HG03280 (cell line): ENCODE measurements around the gene PTH2.
A peak's percentile ranks its signal among the peaks of the same experiment; 100 is the strongest.
"Not testable (repeated sequence)": the region's sequence is repeated elsewhere in the genome, so short reads cannot be mapped to it uniquely, and the experiment has no call there.

Source experiments
- ATAC-seq: cut with Tn5 transposase; IDR thresholded peaks from one replicate; pipeline ENCODE4 v1.9.1; 2021; ENCODE audit warnings: mild to moderate bottlenecking, moderate library complexity; ENCODE audit not compliant: unreplicated experiment

PTH2 gene

DNA sequence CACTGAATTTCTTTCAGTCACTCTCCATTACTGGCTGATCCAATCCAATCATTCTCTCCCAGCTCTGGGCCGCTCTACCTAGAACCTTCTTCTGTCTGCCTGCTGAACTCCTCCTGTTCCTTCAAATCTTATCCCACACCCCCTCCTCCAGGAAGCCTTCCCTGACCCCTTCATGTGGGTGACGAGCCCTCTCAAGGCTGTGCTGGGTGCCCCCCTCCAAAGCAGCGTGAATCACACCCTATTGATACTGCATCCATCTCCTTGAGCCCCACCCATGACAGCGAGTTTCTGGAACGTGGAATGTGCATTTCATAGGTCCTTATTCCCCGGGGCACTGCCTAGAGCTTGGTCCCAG, 25.2 kb upstream of the PTH2 start:
- ATAC-seq, result no peak

DNA sequence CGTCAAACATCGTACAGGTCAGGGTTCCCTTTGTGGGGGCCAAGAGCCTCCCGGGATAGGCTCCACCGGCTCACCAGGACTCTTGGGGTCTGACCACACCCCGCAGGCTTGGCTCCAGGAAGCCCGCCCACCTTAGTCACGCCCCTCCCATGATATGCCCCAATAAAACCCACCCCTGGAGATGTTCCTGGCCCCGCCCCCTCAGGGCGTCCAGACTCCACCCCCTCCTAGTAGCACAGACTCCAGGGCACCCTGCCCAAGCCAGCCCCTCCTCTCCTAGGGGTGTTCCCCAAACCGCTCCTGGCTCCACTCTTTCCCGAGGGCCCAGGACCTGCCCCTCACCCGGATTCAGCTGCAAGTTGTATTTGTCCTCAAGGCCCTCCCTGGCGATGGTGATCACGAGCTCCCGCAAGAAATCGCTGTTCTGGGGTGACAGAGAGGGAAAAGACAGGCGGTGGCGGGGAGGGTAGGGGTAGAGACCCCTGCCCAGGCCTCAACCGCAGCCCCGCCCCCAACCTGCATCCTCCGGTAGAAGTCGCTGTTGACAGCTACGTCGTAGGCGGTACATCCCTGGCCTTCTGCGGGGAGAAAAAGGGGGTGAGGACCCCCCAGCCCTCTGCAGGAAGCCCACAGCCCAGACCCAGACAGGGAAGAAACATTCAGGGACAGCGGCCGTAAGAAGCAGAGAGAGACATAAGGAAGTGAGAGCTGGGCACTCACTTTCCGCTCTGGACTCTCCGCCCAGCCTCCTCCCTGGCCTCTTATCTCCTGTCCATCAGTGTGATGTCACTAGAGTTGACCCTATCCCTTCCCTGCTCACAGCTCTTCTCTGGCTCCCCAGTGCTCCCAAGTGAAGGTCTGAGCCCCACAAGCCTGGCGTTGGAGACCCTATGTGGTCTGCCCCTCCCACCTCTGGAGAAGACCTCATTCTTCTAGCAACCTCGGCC, 24.5 kb upstream of the PTH2 start:
- ATAC-seq, result no peak

DNA sequence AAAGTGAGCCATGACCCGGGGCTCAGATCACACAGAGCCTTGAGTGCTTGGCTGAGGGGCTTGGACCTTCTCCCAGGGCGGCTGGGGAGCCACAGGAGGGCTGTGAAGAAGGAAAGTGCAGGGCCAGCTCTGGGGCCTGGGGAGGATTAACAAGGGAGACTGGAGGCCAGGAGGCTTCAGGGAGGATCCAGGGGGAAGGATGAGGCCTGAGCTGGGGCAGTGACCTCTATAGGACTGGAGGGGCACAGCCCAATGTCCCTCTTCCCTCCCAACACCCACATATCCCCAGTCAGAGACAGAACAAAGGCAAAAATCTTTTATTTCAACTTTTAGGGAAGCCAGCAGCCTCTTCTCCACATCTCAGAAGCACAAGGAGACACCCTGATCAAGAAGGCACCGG, 22.8 kb upstream of the PTH2 start:
- ATAC-seq, result no peak

DNA sequence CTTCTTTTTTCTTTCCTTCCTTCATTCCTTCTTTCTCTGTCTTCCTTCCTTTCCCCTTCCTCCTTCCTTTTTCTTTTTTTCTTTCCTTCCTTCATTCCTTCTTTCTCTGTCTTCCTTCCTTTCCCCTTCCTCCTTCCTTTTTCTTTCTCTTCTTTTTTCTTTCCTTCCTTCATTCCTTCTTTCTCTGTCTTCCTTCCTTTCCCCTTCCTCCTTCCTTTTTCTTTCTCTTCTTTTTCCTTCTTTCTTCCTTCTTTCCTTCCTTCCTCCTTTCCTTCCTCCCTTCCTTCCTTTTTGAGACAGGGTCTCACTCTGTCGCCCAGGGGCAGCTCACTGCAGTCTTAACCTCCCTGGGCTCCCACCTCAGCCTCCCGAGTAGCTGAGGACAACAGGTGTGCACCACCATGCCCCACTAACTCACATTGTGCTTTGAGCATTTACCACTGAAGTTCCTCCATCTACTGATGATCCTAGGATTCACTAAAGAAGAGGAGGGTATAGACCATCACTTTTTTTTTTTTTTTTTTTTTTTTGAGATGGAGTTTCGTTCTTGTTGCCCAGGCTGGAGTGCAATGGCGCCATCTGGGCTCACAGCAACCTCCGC, 21.0 kb upstream of the PTH2 start:
- ATAC-seq, result not testable (repeated sequence)

DNA sequence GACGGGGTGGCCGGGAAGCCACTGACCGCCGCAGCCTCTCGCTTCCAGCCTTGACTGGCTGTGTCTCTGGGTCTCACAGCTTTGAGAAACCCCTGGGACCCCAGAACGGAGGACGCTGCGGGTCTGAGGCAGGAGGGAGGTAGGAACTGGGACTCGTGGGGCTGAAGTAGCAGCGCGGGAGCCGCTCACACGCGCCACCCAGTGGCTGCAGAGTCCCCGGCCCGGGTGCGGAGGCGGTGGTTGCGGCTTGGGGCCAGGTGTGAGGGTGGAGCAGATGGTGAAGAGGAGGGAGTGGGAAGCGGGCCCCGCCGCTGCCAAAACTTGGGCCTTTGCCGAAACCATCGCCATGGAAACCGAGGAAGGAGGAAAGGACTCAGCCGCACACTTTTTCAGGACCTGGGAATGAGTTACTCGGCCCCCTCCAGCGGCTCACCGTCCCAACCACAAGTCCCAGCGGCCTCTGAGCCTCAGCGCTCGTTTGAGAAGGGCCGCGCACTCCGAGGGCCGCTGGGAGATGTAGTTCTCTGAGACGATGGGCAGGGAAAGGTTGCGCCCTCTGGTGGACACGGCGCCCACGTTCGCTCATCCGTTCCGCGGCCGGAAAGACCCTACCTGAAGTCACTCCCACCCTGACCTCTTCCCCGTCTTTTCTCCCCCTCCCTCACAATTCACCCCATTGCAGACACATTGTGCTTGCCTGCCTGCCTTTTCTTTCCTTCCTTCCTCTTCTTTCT, 20.3 kb upstream of the PTH2 start:
- ATAC-seq, result peak; percentile 79

DNA sequence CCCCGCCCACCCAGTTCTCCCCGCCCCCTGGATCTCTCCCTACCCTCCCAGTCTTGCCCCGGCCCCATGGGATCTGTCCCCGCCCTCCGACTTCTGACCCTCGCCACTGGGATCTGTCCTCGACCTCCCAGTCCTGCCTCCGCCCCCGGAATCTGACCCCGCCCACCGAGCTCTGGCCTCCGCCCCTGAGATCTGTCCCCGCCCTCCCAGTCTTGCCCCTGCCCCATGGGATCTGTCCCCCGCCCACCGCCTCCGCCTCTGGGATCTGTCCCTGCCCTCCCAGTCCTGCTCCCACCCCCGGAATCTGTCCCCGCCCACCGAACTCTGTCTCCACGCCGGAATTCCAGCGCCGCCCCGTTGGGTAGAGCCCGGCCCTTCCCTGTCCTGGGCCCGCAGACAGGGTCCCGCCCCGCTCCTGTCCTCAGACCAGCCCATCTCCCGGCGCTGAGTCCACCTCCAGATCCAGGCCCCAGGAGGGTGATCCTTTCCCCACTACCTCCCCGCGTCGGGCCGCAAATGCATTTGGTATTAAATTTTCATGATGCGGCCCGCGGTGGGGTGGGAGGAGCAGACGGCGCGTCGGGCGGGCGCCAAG, 19.6 kb upstream of the PTH2 start:
- peak; percentile 22 for ATAC-seq

DNA sequence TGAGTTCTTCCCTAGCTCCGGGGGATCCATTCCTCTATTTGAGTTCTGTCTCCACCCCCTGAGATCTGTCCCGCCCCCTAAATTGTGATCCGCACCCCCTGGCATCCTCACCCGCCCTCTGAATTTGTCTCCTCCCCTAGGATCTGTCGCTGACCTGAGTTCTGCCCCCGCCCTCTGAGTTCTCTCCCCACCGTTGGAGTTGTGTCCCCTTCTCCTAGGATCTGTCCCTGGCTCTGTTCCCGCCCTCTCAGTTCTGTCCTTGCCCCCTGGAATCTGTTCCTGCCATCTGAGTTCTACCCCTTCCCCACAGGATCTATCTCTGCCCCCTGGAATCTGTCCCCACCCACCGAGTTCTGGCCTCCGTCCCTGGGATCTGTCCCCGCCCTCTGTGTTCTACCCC, 19.1 kb upstream of the PTH2 start:
- ATAC-seq, result no peak

DNA sequence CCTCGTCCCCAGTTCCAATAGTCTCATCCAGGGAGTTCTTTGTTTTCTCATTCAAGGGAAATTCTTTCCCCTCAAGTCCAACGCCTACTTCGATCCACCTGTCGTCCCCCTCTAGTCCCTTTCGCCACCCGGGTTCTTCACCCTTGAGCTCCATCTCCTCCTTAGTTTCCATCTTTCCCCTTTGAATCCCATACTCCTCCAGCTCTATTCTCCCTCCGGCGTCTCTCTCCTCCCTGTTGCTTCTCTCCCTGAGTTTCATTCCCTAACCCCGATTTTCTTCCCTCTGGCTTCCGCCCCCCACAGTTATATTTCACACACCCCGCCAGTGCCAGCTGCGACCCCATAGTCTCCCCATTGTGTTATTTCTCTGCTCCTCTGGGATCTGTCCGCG, 18.7 kb upstream of the PTH2 start:
- ATAC-seq, result no peak

DNA sequence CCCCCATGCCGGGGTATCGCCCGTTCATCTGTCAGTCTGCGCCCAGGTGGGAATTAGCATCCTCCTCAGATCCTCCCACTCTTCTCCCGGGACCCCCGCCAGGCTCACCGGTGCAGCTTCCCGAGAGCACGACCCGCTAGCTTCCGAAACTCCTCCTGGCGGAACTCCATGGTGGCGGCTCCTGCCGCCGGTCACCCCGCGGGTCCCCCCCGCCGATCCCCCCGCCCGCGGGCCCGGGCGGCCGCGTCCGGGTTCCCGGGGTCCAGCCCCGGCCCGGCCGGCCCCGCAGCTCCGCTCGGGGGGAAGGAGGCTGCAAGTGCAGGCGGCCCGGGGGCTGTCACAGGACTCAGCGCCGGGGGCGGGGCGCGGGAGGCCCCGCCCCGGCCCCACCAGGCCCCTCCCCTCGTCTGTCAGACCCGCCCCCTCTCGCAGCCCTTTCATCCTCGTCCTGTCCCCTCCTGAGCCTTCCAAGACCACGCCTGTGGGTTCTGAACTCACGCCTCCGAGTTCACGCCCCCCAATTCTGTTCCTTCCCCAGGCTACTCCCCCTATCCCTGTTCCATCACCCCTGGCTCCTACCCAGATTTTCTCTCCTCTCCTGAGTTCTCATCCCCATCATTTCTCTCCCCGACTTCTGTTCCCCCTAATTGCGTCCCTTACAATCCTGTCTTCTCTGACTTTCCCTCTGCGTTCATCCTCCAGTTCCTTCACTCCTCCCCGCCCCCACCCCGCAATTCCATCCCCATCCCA, 18.1 kb upstream of the PTH2 start, which contains the start of gene SLC17A7:
TSS of gene SLC17A7 (minus strand) at position 318 of the 750 bp plus-strand sequence. CDS start at position 170, 148 bp downstream.
- no peak for ATAC-seq

DNA sequence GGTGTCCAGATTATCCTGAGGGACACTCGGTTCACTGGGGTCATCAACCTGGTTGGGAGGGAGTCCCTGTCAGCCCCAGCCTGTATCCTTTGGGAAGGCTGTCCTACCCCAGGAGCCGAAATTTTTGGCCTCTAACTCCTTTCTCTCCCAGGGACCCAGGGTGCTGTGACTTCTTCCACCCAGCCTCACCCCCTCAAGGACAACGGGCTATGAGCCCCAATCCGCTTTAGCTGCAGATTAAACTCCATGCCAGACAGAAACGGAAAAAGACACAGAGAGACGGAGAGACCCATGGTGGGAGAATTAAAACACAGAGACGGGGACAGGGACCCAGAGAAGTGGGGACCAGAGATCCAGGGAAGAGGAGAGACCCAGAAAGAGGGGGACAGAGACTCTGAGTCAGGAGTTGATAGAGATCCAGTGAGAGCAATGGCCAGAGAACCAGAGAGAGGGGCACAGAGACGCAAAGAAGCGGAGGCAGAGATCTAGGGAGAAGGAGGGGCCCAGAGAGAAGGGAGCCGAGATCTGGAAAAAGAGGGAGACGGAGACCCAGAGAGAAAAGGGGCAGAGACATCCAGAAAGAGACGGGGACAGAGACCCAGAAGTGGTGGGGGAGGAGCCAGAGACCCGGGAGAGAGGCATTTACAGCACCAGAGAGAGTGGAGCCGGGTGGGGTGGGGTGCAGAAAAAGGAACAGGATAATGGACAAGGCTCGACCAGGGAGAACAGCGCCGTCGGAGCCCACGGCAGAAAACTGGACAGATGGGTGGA, 17.4 kb upstream of the PTH2 start:
- ATAC-seq, result no peak

DNA sequence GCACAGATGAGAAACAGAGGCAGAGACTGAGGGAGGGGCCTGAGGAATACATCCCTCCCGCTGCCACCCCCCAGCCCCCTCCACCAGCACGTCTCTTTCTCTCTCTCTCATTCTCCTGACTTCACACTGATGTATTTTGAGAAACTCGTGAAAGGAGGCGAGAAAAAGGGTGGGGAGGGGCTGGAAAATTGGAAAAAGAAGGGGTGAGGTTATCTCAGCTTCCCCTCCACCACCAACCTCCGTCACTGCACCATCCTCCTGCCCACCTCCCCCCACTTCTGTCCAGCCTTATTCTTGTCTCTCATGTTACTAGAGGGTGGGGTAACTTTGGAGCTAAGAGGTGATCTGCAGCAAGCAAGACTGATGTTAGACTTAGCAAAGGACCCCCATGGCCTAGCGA, 16.6 kb upstream of the PTH2 start:
- no peak for ATAC-seq

DNA sequence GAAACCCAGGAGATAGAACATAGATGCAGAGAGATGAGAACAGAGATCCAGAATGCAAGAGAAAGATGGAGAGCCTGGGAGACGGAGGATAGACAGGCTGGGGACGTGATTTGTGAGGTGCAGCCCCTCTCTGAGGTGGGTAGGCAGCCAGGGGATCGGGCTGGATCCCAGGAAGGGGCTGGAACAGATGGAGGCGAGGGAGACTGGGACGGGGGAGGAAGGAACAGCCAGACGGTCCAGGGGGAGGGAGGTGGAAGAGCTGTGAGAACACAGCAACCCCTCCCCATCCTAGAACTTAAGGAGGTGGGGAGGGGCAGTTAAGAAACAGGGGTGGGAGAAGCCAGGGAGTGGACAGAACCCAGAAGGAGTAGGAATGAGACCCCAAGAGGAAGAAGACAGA, 15.0 kb upstream of the PTH2 start:
- no peak for ATAC-seq

DNA sequence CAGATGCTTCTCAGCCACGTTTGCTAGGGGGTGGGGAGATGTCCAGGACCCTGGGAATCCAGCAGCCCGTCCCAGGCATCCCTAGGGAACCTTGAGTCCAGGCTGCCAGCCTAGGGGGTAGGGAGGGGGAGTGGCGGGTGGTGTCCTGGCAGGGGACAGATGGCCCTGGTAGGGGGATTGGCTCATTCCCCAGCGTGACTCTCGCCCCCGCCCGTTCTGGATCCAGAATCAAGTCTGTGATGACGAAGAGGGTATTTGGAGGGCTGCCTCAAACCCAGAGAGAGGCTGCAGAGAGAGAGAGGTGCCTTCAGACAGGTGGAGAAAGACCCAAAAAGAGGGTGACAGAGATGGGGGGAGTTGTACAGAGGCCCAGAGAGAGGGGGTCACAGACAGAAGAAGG, 14.0 kb upstream of the PTH2 start:
- no peak for ATAC-seq

DNA sequence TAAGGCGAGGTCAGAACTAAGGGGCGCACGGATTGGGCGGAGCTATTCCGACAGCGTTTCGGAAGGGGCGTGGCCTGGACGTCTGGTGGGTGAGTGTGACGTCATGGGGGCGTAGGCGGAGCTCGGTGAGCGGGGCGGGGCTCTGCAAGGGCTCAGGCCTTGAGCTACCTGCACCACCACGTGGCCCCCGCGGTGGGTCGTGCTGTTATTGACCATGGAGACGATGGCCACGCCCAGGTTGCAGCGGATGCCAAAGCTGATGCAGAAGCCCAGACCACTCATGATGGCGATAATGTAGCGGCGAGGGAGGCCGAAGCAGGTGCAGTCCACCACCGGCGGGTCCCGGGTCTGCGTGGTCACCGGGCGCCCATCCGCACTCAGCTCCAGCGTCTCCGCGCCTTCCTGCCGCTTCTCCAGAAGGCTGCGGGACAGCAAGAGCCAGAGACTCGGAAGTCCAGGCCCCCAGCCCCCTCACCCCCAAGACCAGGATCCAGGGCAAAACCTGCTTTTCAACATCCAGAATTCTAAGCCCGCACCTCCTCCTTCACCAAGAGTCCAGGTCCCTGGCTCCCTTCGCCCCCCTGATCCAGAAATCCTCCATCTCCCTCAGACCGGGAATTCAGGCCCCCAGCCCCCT, 13.3 kb upstream of the PTH2 start:
- no peak for ATAC-seq

DNA sequence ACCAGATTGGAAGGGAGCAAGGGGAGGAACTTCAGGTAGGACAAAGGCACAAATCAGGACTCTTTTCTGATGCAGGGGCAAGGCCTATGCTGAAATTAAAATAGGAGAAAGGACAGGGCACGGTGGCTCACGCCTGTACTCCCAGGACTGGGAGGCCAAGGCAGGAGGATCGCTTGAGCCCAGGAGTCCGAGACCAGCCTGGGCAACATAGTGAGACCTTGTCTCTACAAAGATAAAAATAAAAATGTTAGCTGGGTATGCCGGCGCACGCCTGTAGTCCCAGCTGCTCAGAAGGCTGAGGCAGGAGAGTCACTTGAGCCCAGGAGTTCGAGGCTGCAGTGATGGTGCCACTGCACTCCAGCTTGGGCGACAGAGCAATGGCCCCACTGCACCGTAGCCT, 12.4 kb upstream of the PTH2 start:
- no peak for ATAC-seq

DNA sequence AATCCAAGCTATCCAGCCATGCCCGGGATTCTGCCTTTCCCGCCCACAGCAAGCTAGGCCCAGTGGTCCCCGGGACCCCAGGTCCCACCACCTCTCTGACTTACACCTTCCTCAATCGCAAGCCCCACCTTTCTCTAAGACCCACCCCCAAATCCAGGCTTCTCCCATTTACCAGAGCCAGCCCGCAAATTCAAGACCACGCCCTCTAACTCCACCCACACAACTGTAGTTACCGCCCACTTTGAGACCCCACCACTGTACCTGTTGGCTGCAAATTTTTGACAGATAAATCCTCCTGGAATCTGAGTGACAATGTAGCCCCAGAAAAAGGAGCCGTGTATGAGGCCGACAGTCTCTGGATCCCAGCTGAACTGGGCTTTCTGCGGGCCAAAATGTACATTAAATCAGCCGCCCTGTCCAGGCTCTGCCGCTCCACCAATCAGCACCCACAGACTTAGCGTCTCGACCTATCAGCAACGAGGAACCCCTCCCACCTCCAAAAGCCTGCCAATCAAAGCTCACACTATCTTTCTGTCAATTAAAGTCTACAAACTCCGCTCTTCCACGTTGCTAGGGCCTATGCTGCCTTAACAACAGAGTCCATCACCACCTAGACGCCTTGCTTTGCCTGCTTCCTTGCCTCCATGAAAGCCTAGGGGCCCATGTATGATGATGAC, 11.8 kb upstream of the PTH2 start:
- ATAC-seq, result no peak

DNA sequence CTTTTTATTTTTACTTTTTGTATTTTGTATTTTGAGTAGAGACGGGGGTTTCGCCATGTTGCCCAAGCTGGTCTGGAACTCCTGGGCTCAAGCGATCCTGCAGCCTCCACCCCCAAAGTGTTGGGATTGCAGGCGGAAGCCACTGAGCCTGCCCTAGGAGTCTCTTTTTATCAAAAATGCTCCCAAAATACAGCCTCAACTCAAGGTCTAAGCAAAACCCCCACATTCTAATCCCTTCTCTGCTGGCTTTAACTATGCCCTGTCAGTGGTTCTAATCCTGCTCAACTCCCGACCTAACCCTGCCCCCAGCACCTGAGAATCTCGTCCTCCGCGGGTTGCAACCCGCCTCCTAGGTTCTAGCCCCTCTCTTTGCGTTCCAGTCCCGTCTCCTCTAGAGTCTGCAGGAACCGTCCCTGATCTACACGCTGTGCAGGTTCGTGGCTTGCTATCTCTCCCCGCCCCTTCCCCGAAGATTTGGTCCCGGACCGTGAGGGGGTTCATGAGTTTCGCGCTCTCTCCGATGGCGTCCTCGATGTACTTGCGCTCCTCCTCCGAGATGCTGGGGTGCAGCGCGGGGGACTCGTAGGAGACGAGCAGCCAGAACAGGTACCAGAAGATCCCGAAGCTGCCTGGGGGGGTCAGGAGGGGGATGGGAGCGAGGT, 10.1 kb upstream of the PTH2 start:
- ATAC-seq, result no peak
